K562 (cell line): ENCODE results near the gene ECE2. TPM values are rescaled to one million over a fixed set of nuclear protein-coding genes. Genes with fewer than 3 reads are reported as not detected.

ENCODE experiments used
- ATAC-seq: fragments of 200-7000 bp; cut with Tn5 transposase; 3 replicates; pipeline ENCODE4 v1.9.1; 2020; ENCODE audit warnings: moderate library complexity
- BruUV-seq: library from RNA; stranded (reverse); fragments of 400-500 nt; replicated peaks from 2 replicates; lab custom pipeline; 2021; lab: Mats Ljungman, UMichigan
- CTCF ChIA-PET: fragments of 300-600 bp; formaldehyde crosslinking; extraction: SDS; loops from one replicate; lab custom pipeline; 2021; ENCODE audit warnings: low intra/inter-chr PET ratio; lab: Yijun Ruan, JAX
- POLR2A ChIA-PET: fragments of 300-600, 350-650 bp; sonication (Branson Sonifier 250); formaldehyde crosslinking; extraction: SDS; loops from one replicate; lab custom pipeline; 2021; ENCODE audit warnings: antibody characterized with exemption, inconsistent platforms; lab: Yijun Ruan, JAX
- DNase-seq, 4 experiments: peaks; one replicate each; pipeline versions ENCODE4 v3.0.0 to v3.0.0-alpha.2; 2011 to 2018; ENCODE audit warnings: low spot score in 3 of 4, mixed read lengths in 3 of 4; ENCODE audit errors: extremely low read depth in 1 of 4
- FAIRE-seq: peaks from 2 replicates; lab custom pipeline; 2011; peaks lifted over from hg19 to GRCh38; lab: Jason Lieb, UNC
- H2AFZ ChIP-seq: 2 replicates; pipeline ENCODE4 v1.6.0; 2011; ENCODE audit warnings: low read depth, low read length, control low read depth, inconsistent platforms
- H3K27ac ChIP-seq: fragments of 200-600 bp; 3 replicates; pipeline ENCODE4 v1.8.0; 2011; ENCODE audit warnings: low read depth, mild to moderate bottlenecking, control low read depth, inconsistent platforms, low read length, moderate library complexity, mixed read lengths; ENCODE audit errors: extremely low read depth
- H3K27me3 ChIP-seq, 2 experiments: fragments of 300-600 bp in 1 of 2; 2 replicates in 1 of 2; 3 replicates in 1 of 2; pipeline versions ENCODE4 v1.6.0 to v1.8.0; 2011; ENCODE audit warnings: inconsistent platforms in 2 of 2, low read length in 2 of 2, mild to moderate bottlenecking in 1 of 2, mixed read lengths in 1 of 2, moderate library complexity in 1 of 2; ENCODE audit not compliant: control insufficient read depth in 2 of 2, insufficient read depth in 2 of 2
- H3K36me3 ChIP-seq: fragments of 300-600 bp; 3 replicates; pipeline ENCODE4 v1.8.0; 2011; ENCODE audit warnings: mild to moderate bottlenecking, low read length, inconsistent platforms; ENCODE audit not compliant: control insufficient read depth, insufficient read depth
- H3K4me1 ChIP-seq, 2 experiments: fragments of 200-600 bp in 1 of 2; replicated peaks in 1 of 2; 2 replicates in 1 of 2; 3 replicates in 1 of 2; pipeline versions ENCODE4 v1.5.1 to v1.8.0; 2011; ENCODE audit warnings: inconsistent platforms in 2 of 2, low read length in 2 of 2, mild to moderate bottlenecking in 1 of 2, mixed read lengths in 1 of 2, moderate library complexity in 1 of 2; ENCODE audit not compliant: control insufficient read depth in 2 of 2, insufficient read depth in 2 of 2
- H3K4me2 ChIP-seq: 2 replicates; pipeline ENCODE4 v1.6.1; 2011; ENCODE audit warnings: low read length, control low read depth, inconsistent platforms, mixed read lengths; ENCODE audit not compliant: insufficient read depth
- H3K4me3 ChIP-seq: fragments of 200-600 bp; sonication (generic), shearing (Covaris generic); 2 replicates; pipeline ENCODE4 v1.5.1; 2016; ENCODE audit warnings: control low read depth, inconsistent platforms
- H3K79me2 ChIP-seq: fragments of 200-600 bp; 3 replicates; pipeline ENCODE4 v1.8.0; 2011; ENCODE audit warnings: low read length, inconsistent platforms; ENCODE audit not compliant: control insufficient read depth, insufficient read depth
- H3K9ac ChIP-seq, 2 experiments: 2 replicates each; pipeline versions ENCODE4 v1.6.0 to v1.6.1; 2011; ENCODE audit warnings: low read depth in 2 of 2, low read length in 2 of 2, control low read depth in 1 of 2, inconsistent platforms in 1 of 2, mild to moderate bottlenecking in 1 of 2, mixed read lengths in 1 of 2; ENCODE audit not compliant: insufficient read depth in 1 of 2
- H3K9me1 ChIP-seq: one replicate; pipeline ENCODE4 v1.6.0; 2011; ENCODE audit warnings: inconsistent platforms, mild to moderate bottlenecking, low read length, moderate library complexity; ENCODE audit not compliant: control insufficient read depth, insufficient read depth
- H3K9me3 ChIP-seq: replicated peaks from 2 replicates; pipeline ENCODE4 v1.5.1; 2011; ENCODE audit warnings: low read depth, low read length, inconsistent platforms; ENCODE audit not compliant: control insufficient read depth, insufficient read depth
- H4K20me1 ChIP-seq: replicated peaks from 2 replicates; pipeline ENCODE4 v1.6.1; 2011; ENCODE audit warnings: low read length, inconsistent platforms, mixed read lengths; ENCODE audit not compliant: control insufficient read depth, insufficient read depth
- DMBX1 ChIP-seq: fragments of 250-450 bp; sonication (Bioruptor Pico); IDR thresholded peaks from 2 replicates; pipeline ENCODE4 v1.8.0; 2022; ENCODE audit warnings: inconsistent platforms, mild to moderate bottlenecking, moderate library complexity, borderline replicate concordance
- NKRF ChIP-seq: fragments of 450-650 bp; IDR thresholded peaks from 2 replicates; pipeline ENCODE4 v1.6.1; 2016; ENCODE audit warnings: borderline replicate concordance
- USF2 ChIP-seq: sonication (generic); formaldehyde crosslinking; IDR thresholded peaks from 2 replicates; pipeline ENCODE4 v1.5.0; 2020; ENCODE audit warnings: missing genetic modification reagents
- WGBS: fragments of 100-300 bp; shearing (Covaris generic); methylation state at CpG from one replicate; pipeline ENCODE4 v1.1.6; 2016; ENCODE audit warnings: low coverage, mixed read lengths; ENCODE audit not compliant: insufficient coverage; ENCODE audit errors: missing lambda C conversion rate; 5-methylcytosine and 5-hydroxymethylcytosine counted together
- in situ Hi-C: fragments of 300-500 bp; cut with MboI; formaldehyde crosslinking; loops from 4 replicates; pipeline ENCODE4 v1.15.0; 2018; ENCODE audit warnings: inconsistent platforms, mixed read lengths
- intact Hi-C: fragments of 100-400 bp; cut with micrococcal nuclease; formaldehyde crosslinking; loops from 2 replicates; pipeline ENCODE4 v1.14.2; 2022
- microRNA counts: library from miRNA; unstranded; fragments of <30 nt; microRNA quantifications from one replicate; lab custom pipeline; 2016
- microRNA-seq: library from miRNA; unstranded; fragments of <30 nt; microRNA quantifications from one replicate; pipeline ENCODE4, GENCODE V29; 2018; ENCODE audit warnings: borderline microRNAs expressed
- polyA plus RNA-seq, 8 experiments: library from polyadenylated mRNA; depleted of rRNA in 4 of 8; stranded (reverse) in 5 of 8; unstranded in 3 of 8; fragments of >200 nt; fragmentation: Nextera tagmentation in 2 of 8; fragmentation: Illumina TruSeq in 1 of 8; extraction: Ambion mirVana in 2 of 8; extraction: Trizol in 1 of 8; gene quantifications; 2 replicates each; pipeline versions ENCODE4 v1.2.1 to v1.2.3, GENCODE V29; 2011 to 2014; ENCODE audit warnings: inconsistent platforms in 1 of 8, missing spikeins in 1 of 8
- small RNA-seq: library from RNA; depleted of rRNA; stranded (forward); fragments of <200 nt; gene quantifications from one replicate; pipeline ENCODE3, GENCODE V24; 2014
- total RNA-seq, 7 experiments: library from RNA; depleted of rRNA in 6 of 7; stranded (reverse); fragments of >200 nt in 6 of 7; fragmentation: Illumina TruSeq in 2 of 7; extraction: Trizol in 2 of 7; gene quantifications; 2 replicates each; pipeline versions ENCODE4 v1.2.1 to v1.2.3, GENCODE V29; 2011 to 2021; ENCODE audit warnings: low replicate concordance in 1 of 7
- TF ChIP-seq, protein P1 (sequence below): fragments of 250-450 bp; sonication (Bioruptor Pico); IDR thresholded peaks from 2 replicates; pipeline ENCODE4 v1.8.0; 2022; ENCODE audit warnings: inconsistent platforms
- TF ChIP-seq, protein P2 (sequence below): sonication (generic); formaldehyde crosslinking; IDR thresholded peaks from 2 replicates; pipeline ENCODE4 v1.9.0; 2022; ENCODE audit warnings: mild to moderate bottlenecking, missing genetic modification reagents

ECE2 gene
- total and polyA plus RNA-seq, 9 of the 15 experiments (the other 6 are each of a cell fraction or from before 2014, with no cell fraction given), result not detected

GRCh38 chr3:184341925-184342324 is 66.1 kb downstream of the ECE2 start:
- TF ChIP-seq DMBX1, result no peak
- TF ChIP-seq NKRF, result no peak
- TF ChIP-seq, protein P1, sequence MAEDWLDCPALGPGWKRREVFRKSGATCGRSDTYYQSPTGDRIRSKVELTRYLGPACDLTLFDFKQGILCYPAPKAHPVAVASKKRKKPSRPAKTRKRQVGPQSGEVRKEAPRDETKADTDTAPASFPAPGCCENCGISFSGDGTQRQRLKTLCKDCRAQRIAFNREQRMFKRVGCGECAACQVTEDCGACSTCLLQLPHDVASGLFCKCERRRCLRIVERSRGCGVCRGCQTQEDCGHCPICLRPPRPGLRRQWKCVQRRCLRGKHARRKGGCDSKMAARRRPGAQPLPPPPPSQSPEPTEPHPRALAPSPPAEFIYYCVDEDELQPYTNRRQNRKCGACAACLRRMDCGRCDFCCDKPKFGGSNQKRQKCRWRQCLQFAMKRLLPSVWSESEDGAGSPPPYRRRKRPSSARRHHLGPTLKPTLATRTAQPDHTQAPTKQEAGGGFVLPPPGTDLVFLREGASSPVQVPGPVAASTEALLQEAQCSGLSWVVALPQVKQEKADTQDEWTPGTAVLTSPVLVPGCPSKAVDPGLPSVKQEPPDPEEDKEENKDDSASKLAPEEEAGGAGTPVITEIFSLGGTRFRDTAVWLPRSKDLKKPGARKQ, result no peak
- 0 out of 2 replicates have a peak, but pooled peaks have one; percentile 33 for TF ChIP-seq USF2
- TF ChIP-seq, protein P2, sequence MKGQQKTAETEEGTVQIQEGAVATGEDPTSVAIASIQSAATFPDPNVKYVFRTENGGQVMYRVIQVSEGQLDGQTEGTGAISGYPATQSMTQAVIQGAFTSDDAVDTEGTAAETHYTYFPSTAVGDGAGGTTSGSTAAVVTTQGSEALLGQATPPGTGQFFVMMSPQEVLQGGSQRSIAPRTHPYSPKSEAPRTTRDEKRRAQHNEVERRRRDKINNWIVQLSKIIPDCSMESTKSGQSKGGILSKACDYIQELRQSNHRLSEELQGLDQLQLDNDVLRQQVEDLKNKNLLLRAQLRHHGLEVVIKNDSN (CRISPR knock-in tag), result 0 out of 2 replicates have a peak, but pooled peaks have one; percentile 27
- Histone ChIP-seq H3K27ac (no peak overlapping the region), H3K4me3 (no peak overlapping the region), H3K27me3 (no peaks in the 10 kb centered on the region), H4K20me1 (no peaks in the 10 kb centered on the region; the same call in 1 of the 2 replicates), H3K4me2 (no peak overlapping the region), H2AFZ (no peak overlapping the region), H3K36me3 (peaks cover 27% of the 10 kb centered on the region; the same call in 2 of the 3 replicates), H3K79me2 (peaks cover 16% of the 10 kb centered on the region), H3K9me1 (peaks cover 10% of the 10 kb centered on the region), H3K9ac (no peak overlapping the region), H3K9me3 (no peaks in the 10 kb centered on the region), H3K4me1 (peaks cover 23 to 50% of the 10 kb centered on the region in 2 experiments)
- no peak for DNase-seq
- 64% methylated on average over 7 of the region's 7 CpGs for WGBS
- intact Hi-C loops (no loop called here), in situ Hi-C loops (no loop called here)
- no peak for ATAC-seq
- CTCF ChIA-PET, result no interaction called here
- BruUV-seq, result no TSS peak
- POLR2A ChIA-PET, result interaction anchor here (0.7 to 1.6 kb wide), 4 partner anchors 9 to 306 kb away, joined by 3 to 6 read pairs (median 5); no protein-coding TSS in a partner anchor
- FAIRE-seq, result no peak

MicroRNAs encoded within 50 kb of the gene (microRNA counts, 767-probe panel; counts per million panel counts)
- microRNA hsa-miR-1224-3p (lab: Ali Mortazavi, UCI), result not detected
- not detected for microRNA hsa-miR-1224-5p (lab: Ali Mortazavi, UCI)

Small RNA genes within 50 kb of the gene (microRNA-seq; reads per million reads assigned to microRNA genes)
- gene MIR1224, result not detected

Small RNA genes within 50 kb of the gene (small RNA-seq; reads per million reads assigned to genes)
- not detected for gene MIR1224
- 397 reads per million, percentile 99 among the genes with 10 or more reads in this experiment for gene SNORD66

Other genes starting within 250 kb of the ECE2 start
Only the 7 nearest of the 18 such genes appear.
- gene VWA5B2, start 46.4 kb upstream of the ECE2 start, total RNA-seq (2014; rRNA removed), result not detected in 2 replicates
- gene VWA5B2, start 46.4 kb upstream of the ECE2 start, total RNA-seq (2014; rRNA removed; fragmentation: Illumina TruSeq; extraction: Trizol), result not detected in 2 replicates
- gene VWA5B2, start 46.4 kb upstream of the ECE2 start, total RNA-seq (2015; rRNA removed; fragmentation: Illumina TruSeq; extraction: Trizol), result not detected in 2 replicates
- gene VWA5B2, start 46.4 kb upstream of the ECE2 start, total RNA-seq (2021), result 0.04 TPM in 1 of 2 replicates, not detected in the other
- gene VWA5B2, start 46.4 kb upstream of the ECE2 start, polyA plus RNA-seq (2011; rRNA removed), result not detected in 2 replicates
- gene VWA5B2, start 46.4 kb upstream of the ECE2 start, polyA plus RNA-seq (2014; fragmentation: Illumina TruSeq; extraction: Trizol), result not detected in 2 replicates
- gene VWA5B2, start 46.4 kb upstream of the ECE2 start, polyA plus RNA-seq (2014; fragmentation: Nextera tagmentation; extraction: Ambion mirVana), result not detected
- gene VWA5B2, start 46.4 kb upstream of the ECE2 start, polyA plus RNA-seq (2014; rRNA removed), result not detected in 2 replicates
- 80.1 and 93.3 TPM in 2 replicates for gene ALG3, start 27.1 kb upstream of the ECE2 start, total RNA-seq (2014; rRNA removed)
- 34.4 and 39.9 TPM in 2 replicates for gene ALG3, start 27.1 kb upstream of the ECE2 start, total RNA-seq (2014; rRNA removed; fragmentation: Illumina TruSeq; extraction: Trizol)
- 47.5 and 48.2 TPM in 2 replicates for gene ALG3, start 27.1 kb upstream of the ECE2 start, total RNA-seq (2015; rRNA removed; fragmentation: Illumina TruSeq; extraction: Trizol)
- gene ALG3, start 27.1 kb upstream of the ECE2 start, total RNA-seq (2021), result 107 and 110 TPM in 2 replicates
- 85.8 and 106 TPM in 2 replicates for gene ALG3, start 27.1 kb upstream of the ECE2 start, polyA plus RNA-seq (2011; rRNA removed)
- 103 and 120 TPM in 2 replicates for gene ALG3, start 27.1 kb upstream of the ECE2 start, polyA plus RNA-seq (2014; fragmentation: Illumina TruSeq; extraction: Trizol)
- gene ALG3, start 27.1 kb upstream of the ECE2 start, polyA plus RNA-seq (2014; fragmentation: Nextera tagmentation; extraction: Ambion mirVana), result 10 to 100 TPM; 37.5 to 41.1 TPM
- gene ALG3, start 27.1 kb upstream of the ECE2 start, polyA plus RNA-seq (2014; rRNA removed), result 81.0 and 81.3 TPM in 2 replicates
- gene EEF1AKMT4, start 26.4 kb upstream of the ECE2 start, total RNA-seq (2014; rRNA removed), result 24.5 and 29.6 TPM in 2 replicates
- 8.7 and 10.3 TPM in 2 replicates for gene EEF1AKMT4, start 26.4 kb upstream of the ECE2 start, total RNA-seq (2014; rRNA removed; fragmentation: Illumina TruSeq; extraction: Trizol)
- 11.5 and 11.6 TPM in 2 replicates for gene EEF1AKMT4, start 26.4 kb upstream of the ECE2 start, total RNA-seq (2015; rRNA removed; fragmentation: Illumina TruSeq; extraction: Trizol)
- gene EEF1AKMT4, start 26.4 kb upstream of the ECE2 start, total RNA-seq (2021), result 16.8 and 17.0 TPM in 2 replicates
- gene EEF1AKMT4, start 26.4 kb upstream of the ECE2 start, polyA plus RNA-seq (2011; rRNA removed), result 18.9 and 22.4 TPM in 2 replicates
- gene EEF1AKMT4, start 26.4 kb upstream of the ECE2 start, polyA plus RNA-seq (2014; fragmentation: Illumina TruSeq; extraction: Trizol), result 15.8 and 19.5 TPM in 2 replicates
- gene EEF1AKMT4, start 26.4 kb upstream of the ECE2 start, polyA plus RNA-seq (2014; fragmentation: Nextera tagmentation; extraction: Ambion mirVana), result 10 to 100 TPM; 47.4 to 49.4 TPM
- gene EEF1AKMT4, start 26.4 kb upstream of the ECE2 start, polyA plus RNA-seq (2014; rRNA removed), result 27.1 and 27.7 TPM in 2 replicates
- 0.12 TPM in 1 of 2 replicates, not detected in the other for gene CAMK2N2, start 14.5 kb upstream of the ECE2 start, total RNA-seq (2014; rRNA removed)
- not detected in 2 replicates for gene CAMK2N2, start 14.5 kb upstream of the ECE2 start, total RNA-seq (2014; rRNA removed; fragmentation: Illumina TruSeq; extraction: Trizol)
- not detected in 2 replicates for gene CAMK2N2, start 14.5 kb upstream of the ECE2 start, total RNA-seq (2015; rRNA removed; fragmentation: Illumina TruSeq; extraction: Trizol)
- 0.22 and 0.27 TPM in 2 replicates for gene CAMK2N2, start 14.5 kb upstream of the ECE2 start, total RNA-seq (2021)
- gene CAMK2N2, start 14.5 kb upstream of the ECE2 start, polyA plus RNA-seq (2011; rRNA removed), result 0.05 and 0.08 TPM in 2 replicates
- 0.12 and 0.26 TPM in 2 replicates for gene CAMK2N2, start 14.5 kb upstream of the ECE2 start, polyA plus RNA-seq (2014; fragmentation: Illumina TruSeq; extraction: Trizol)
- not detected for gene CAMK2N2, start 14.5 kb upstream of the ECE2 start, polyA plus RNA-seq (2014; fragmentation: Nextera tagmentation; extraction: Ambion mirVana)
- gene CAMK2N2, start 14.5 kb upstream of the ECE2 start, polyA plus RNA-seq (2014; rRNA removed), result 0.11 TPM in 1 of 2 replicates, not detected in the other
- 484 and 524 TPM in 2 replicates for gene PSMD2, start 23.2 kb downstream of the ECE2 start, total RNA-seq (2014; rRNA removed)
- gene PSMD2, start 23.2 kb downstream of the ECE2 start, total RNA-seq (2014; rRNA removed; fragmentation: Illumina TruSeq; extraction: Trizol), result 257 and 258 TPM in 2 replicates
- 297 and 320 TPM in 2 replicates for gene PSMD2, start 23.2 kb downstream of the ECE2 start, total RNA-seq (2015; rRNA removed; fragmentation: Illumina TruSeq; extraction: Trizol)
- 325 and 373 TPM in 2 replicates for gene PSMD2, start 23.2 kb downstream of the ECE2 start, total RNA-seq (2021)
- gene PSMD2, start 23.2 kb downstream of the ECE2 start, polyA plus RNA-seq (2011; rRNA removed), result 283 and 295 TPM in 2 replicates
- gene PSMD2, start 23.2 kb downstream of the ECE2 start, polyA plus RNA-seq (2014; fragmentation: Illumina TruSeq; extraction: Trizol), result 313 and 341 TPM in 2 replicates
- 100 to 1,000 TPM; 152 to 173 TPM for gene PSMD2, start 23.2 kb downstream of the ECE2 start, polyA plus RNA-seq (2014; fragmentation: Nextera tagmentation; extraction: Ambion mirVana)
- gene PSMD2, start 23.2 kb downstream of the ECE2 start, polyA plus RNA-seq (2014; rRNA removed), result 221 and 276 TPM in 2 replicates
- 299 and 324 TPM in 2 replicates for gene EIF4G1, start 38.6 kb downstream of the ECE2 start, total RNA-seq (2014; rRNA removed)
- 117 and 129 TPM in 2 replicates for gene EIF4G1, start 38.6 kb downstream of the ECE2 start, total RNA-seq (2014; rRNA removed; fragmentation: Illumina TruSeq; extraction: Trizol)
- 141 and 154 TPM in 2 replicates for gene EIF4G1, start 38.6 kb downstream of the ECE2 start, total RNA-seq (2015; rRNA removed; fragmentation: Illumina TruSeq; extraction: Trizol)
- gene EIF4G1, start 38.6 kb downstream of the ECE2 start, total RNA-seq (2021), result 493 and 505 TPM in 2 replicates
- 155 and 197 TPM in 2 replicates for gene EIF4G1, start 38.6 kb downstream of the ECE2 start, polyA plus RNA-seq (2011; rRNA removed)
- gene EIF4G1, start 38.6 kb downstream of the ECE2 start, polyA plus RNA-seq (2014; fragmentation: Illumina TruSeq; extraction: Trizol), result 343 and 378 TPM in 2 replicates
- gene EIF4G1, start 38.6 kb downstream of the ECE2 start, polyA plus RNA-seq (2014; fragmentation: Nextera tagmentation; extraction: Ambion mirVana), result 1 to 10 TPM; 4.6 to 6.5 TPM
- gene EIF4G1, start 38.6 kb downstream of the ECE2 start, polyA plus RNA-seq (2014; rRNA removed), result 216 and 241 TPM in 2 replicates
- gene FAM131A, start 61.6 kb downstream of the ECE2 start, total RNA-seq (2014; rRNA removed), result 11.1 and 12.9 TPM in 2 replicates
- 2.8 and 3.6 TPM in 2 replicates for gene FAM131A, start 61.6 kb downstream of the ECE2 start, total RNA-seq (2014; rRNA removed; fragmentation: Illumina TruSeq; extraction: Trizol)
- 4.3 and 5.3 TPM in 2 replicates for gene FAM131A, start 61.6 kb downstream of the ECE2 start, total RNA-seq (2015; rRNA removed; fragmentation: Illumina TruSeq; extraction: Trizol)
- 8.9 and 9.1 TPM in 2 replicates for gene FAM131A, start 61.6 kb downstream of the ECE2 start, total RNA-seq (2021)
- 11.0 and 11.7 TPM in 2 replicates for gene FAM131A, start 61.6 kb downstream of the ECE2 start, polyA plus RNA-seq (2011; rRNA removed)
- 3.8 and 5.1 TPM in 2 replicates for gene FAM131A, start 61.6 kb downstream of the ECE2 start, polyA plus RNA-seq (2014; fragmentation: Illumina TruSeq; extraction: Trizol)
- gene FAM131A, start 61.6 kb downstream of the ECE2 start, polyA plus RNA-seq (2014; fragmentation: Nextera tagmentation; extraction: Ambion mirVana), result 1 to 10 TPM in 1 of 2 experiments, under 1 TPM in 1; 0.48 to 1.4 TPM
- gene FAM131A, start 61.6 kb downstream of the ECE2 start, polyA plus RNA-seq (2014; rRNA removed), result 9.4 and 9.8 TPM in 2 replicates